DOHH2 (cell line): ENCODE measurements around the gene IL10RA.

Experiments used
- H3F3A ChIP-seq: fragments of 200-600 bp; sonication (generic), shearing (Covaris generic); 2 replicates; pipeline ENCODE4 v1.6.0; 2016; ENCODE audit warnings: antibody characterized with exemption, mild to moderate bottlenecking; ENCODE audit not compliant: control insufficient read depth, insufficient read depth
- H3K27ac ChIP-seq: fragments of 200-600 bp; sonication (generic); 2 replicates; pipeline ENCODE4 v1.5.1; 2014; ENCODE audit warnings: low read depth, mild to moderate bottlenecking, low read length, moderate library complexity
- H3K27me3 ChIP-seq: fragments of 200-600 bp; sonication (generic); 2 replicates; pipeline ENCODE4 v1.6.1; 2014; ENCODE audit warnings: mild to moderate bottlenecking, low read length, mixed read lengths; ENCODE audit not compliant: control insufficient read depth
- H3K36me3 ChIP-seq: fragments of 200-600 bp; sonication (generic); 2 replicates; pipeline ENCODE4 v1.6.1; 2014; ENCODE audit warnings: mild to moderate bottlenecking, low read length, moderate library complexity, mixed read lengths; ENCODE audit not compliant: control insufficient read depth
- H3K4me1 ChIP-seq: fragments of 200-600 bp; sonication (generic); 2 replicates; pipeline ENCODE4 v1.6.1; 2014; ENCODE audit warnings: mild to moderate bottlenecking, low read length, mixed read lengths; ENCODE audit not compliant: control insufficient read depth
- H3K4me2 ChIP-seq: fragments of 200-600 bp; sonication (generic); 2 replicates; pipeline ENCODE4 v1.6.0; 2014; ENCODE audit warnings: mild to moderate bottlenecking, low read length, moderate library complexity
- H3K4me3 ChIP-seq: fragments of 200-600 bp; sonication (generic); 2 replicates; pipeline ENCODE4 v1.5.1; 2014; ENCODE audit warnings: mild to moderate bottlenecking, low read length, mixed read lengths
- H3K79me2 ChIP-seq: fragments of 200-600 bp; sonication (generic); 2 replicates; pipeline ENCODE4 v1.6.1; 2014; ENCODE audit warnings: mild to moderate bottlenecking, low read length, mixed read lengths; ENCODE audit not compliant: control insufficient read depth
- H3K9me2 ChIP-seq: fragments of 200-600 bp; sonication (generic); replicated peaks from 2 replicates; pipeline ENCODE4 v1.6.1; 2014; ENCODE audit warnings: mild to moderate bottlenecking, low read length, mixed read lengths; ENCODE audit not compliant: control insufficient read depth
- H3K9me3 ChIP-seq: fragments of 200-600 bp; sonication (generic); 2 replicates; pipeline ENCODE4 v1.6.1; 2014; ENCODE audit warnings: antibody characterized with exemption, low read length, mixed read lengths; ENCODE audit not compliant: control insufficient read depth, insufficient read depth
- H4K20me1 ChIP-seq: fragments of 200-600 bp; sonication (generic); 2 replicates; pipeline ENCODE4 v1.6.0; 2014; ENCODE audit warnings: low read depth, mild to moderate bottlenecking, antibody characterized with exemption, low read length, moderate library complexity; ENCODE audit not compliant: control insufficient read depth, insufficient read depth
- EZH2phosphoT487 ChIP-seq: fragments of 200-600 bp; sonication (generic); IDR thresholded peaks from 2 replicates; pipeline ENCODE4 v1.6.1; 2017; ENCODE audit warnings: borderline replicate concordance, mild to moderate bottlenecking, antibody characterized with exemption, low read length, moderate library complexity, mixed read lengths
- TF ChIP-seq, protein P1 (sequence below): fragments of 200-600 bp; sonication (generic); IDR thresholded peaks from one replicate; pipeline ENCODE4 v1.5.1; 2014; ENCODE audit warnings: antibody characterized with exemption, mild to moderate bottlenecking, low read depth, low read length; ENCODE audit not compliant: poor library complexity, severe bottlenecking

Gene IL10RA

DNA sequence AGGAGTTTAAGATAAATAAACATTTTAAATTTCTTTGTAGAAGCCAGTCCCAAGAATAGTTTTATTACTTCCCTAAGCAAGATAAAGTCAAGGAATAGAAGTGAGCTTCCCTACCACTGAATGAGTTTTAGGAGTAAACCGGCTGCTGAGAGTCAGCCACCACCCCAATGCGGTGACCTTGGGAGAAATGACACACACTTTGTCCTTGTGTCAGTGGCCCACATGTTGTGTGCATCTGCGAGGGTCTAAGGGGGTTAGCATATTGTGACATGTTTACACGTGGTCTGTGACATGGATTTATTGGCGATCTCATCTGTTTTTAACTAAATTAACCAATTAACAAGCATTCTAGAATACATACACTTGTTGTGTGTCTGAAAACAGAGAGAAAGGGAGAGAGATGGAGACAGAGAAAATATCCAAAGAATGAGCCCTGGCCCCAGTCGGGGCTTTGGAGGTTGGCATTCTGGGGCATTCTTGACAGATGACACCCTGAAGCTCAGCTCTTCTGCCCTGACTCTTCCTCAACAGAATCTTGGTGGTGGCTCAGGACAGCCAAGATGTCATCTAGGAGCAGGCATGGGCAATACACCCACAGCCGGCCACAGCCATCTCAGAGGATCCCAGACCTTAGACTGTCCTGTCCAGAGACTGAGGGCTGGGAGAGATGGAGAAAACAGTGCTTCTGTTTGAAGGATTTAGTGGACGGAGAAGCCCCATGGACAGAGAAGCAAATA lies 60.9 kb downstream of the IL10RA start:
- Histone ChIP-seq H3K27me3 (no peaks in the 10 kb centered on the region), H3K4me1 (peaks cover 15% of the 10 kb centered on the region), H3K36me3 (no peaks in the 10 kb centered on the region), H3K27ac (no peak overlapping the region), H3F3A (no peaks in the 10 kb centered on the region), H3K4me3 (no peak overlapping the region), H3K9me2 (no peaks in the 10 kb centered on the region), H3K9me3 (no peaks in the 10 kb centered on the region), H3K4me2 (no peak overlapping the region), H3K79me2 (no peaks in the 10 kb centered on the region), H4K20me1 (no peaks in the 10 kb centered on the region)
- TF ChIP-seq EZH2phosphoT487, result no peak
- TF ChIP-seq, protein P1, sequence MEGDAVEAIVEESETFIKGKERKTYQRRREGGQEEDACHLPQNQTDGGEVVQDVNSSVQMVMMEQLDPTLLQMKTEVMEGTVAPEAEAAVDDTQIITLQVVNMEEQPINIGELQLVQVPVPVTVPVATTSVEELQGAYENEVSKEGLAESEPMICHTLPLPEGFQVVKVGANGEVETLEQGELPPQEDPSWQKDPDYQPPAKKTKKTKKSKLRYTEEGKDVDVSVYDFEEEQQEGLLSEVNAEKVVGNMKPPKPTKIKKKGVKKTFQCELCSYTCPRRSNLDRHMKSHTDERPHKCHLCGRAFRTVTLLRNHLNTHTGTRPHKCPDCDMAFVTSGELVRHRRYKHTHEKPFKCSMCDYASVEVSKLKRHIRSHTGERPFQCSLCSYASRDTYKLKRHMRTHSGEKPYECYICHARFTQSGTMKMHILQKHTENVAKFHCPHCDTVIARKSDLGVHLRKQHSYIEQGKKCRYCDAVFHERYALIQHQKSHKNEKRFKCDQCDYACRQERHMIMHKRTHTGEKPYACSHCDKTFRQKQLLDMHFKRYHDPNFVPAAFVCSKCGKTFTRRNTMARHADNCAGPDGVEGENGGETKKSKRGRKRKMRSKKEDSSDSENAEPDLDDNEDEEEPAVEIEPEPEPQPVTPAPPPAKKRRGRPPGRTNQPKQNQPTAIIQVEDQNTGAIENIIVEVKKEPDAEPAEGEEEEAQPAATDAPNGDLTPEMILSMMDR, result no peak

DNA sequence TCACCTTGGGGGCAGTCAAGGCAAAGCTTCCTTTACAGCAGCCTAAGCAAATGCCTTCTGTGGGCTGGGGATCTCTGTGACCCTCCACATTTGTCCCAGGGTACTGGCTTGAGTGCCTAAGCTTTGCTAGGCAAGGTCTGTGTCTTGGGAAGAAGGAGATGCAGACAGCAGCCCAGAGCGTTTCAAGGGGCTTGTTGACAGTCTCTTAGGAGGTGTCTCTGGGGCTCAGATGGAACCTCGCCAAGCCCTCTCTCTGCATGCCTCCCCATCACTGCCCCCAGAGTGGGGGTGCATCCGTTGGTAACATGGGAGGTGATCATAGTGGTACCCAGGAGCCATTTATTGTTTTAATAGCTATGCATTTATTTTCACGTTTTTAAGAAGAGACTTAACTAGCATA lies 61.6 kb downstream of the IL10RA start:
- H3K4me3 ChIP-seq, result no peak overlapping the region
- H3K4me2 ChIP-seq, result no peak overlapping the region
- no peaks in the 10 kb centered on the region for H3K27me3 ChIP-seq
- no peaks in the 10 kb centered on the region for H3F3A ChIP-seq
- TF ChIP-seq EZH2phosphoT487, result no peak
- TF ChIP-seq, protein P1, result no peak
- no peaks in the 10 kb centered on the region for H3K36me3 ChIP-seq
- no peaks in the 10 kb centered on the region for H3K9me3 ChIP-seq
- H3K79me2 ChIP-seq, result no peaks in the 10 kb centered on the region
- no peaks in the 10 kb centered on the region for H4K20me1 ChIP-seq
- H3K27ac ChIP-seq, result no peak overlapping the region
- H3K4me1 ChIP-seq, result peaks cover 19% of the 10 kb centered on the region
- no peaks in the 10 kb centered on the region for H3K9me2 ChIP-seq

DNA sequence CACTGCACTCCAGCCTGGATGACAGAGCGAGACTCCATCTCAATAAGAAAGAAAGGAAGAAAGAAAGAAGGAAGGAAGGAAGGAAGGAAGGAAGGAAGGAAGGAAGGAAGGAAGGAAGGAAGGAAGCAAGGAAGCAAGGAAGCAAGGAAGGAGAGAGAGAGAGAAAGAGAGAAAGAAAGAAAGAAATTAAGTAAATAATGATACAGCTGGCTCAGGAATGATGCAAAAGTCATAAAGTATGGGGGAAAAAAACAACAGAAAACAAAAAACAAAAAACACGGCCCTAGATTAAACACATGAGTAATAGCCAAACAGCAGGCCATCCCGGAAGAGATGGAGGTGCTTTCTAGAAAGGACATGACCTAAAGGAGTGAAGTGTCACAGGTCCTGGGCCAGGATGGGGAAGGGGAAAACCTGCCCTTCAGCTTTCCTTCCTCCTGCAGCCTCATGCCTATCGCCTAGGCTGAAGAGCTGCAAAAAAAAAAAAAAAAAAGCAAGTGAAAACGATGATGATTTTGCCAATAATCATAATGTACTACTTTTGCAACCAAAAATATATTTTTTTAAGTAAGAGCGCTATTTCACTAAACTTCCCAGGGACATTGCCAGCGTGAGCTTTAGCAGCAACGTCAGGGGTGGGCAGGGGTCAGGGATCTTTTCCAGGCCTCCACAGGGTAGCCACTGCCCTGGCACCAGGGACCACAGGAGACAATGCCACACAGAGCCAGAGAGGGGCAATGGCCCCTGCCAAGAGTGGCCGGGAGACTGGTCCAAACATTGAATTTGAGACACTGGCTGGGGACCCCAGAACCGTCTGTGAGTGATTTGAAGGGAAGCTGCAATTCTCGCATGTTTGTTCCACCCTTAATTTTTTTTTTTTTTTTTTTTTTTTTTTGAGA lies 62.5 kb downstream of the IL10RA start:
- Histone ChIP-seq H3K27ac (no peak overlapping the region), H4K20me1 (no peaks in the 10 kb centered on the region), H3K4me2 (no peak overlapping the region), H3K9me3 (no peaks in the 10 kb centered on the region), H3K36me3 (no peaks in the 10 kb centered on the region), H3K79me2 (no peaks in the 10 kb centered on the region), H3K9me2 (no peaks in the 10 kb centered on the region), H3K4me3 (no peak overlapping the region), H3F3A (no peaks in the 10 kb centered on the region), H3K27me3 (no peaks in the 10 kb centered on the region), H3K4me1 (peaks cover 26% of the 10 kb centered on the region)
- no peak for TF ChIP-seq EZH2phosphoT487

DNA sequence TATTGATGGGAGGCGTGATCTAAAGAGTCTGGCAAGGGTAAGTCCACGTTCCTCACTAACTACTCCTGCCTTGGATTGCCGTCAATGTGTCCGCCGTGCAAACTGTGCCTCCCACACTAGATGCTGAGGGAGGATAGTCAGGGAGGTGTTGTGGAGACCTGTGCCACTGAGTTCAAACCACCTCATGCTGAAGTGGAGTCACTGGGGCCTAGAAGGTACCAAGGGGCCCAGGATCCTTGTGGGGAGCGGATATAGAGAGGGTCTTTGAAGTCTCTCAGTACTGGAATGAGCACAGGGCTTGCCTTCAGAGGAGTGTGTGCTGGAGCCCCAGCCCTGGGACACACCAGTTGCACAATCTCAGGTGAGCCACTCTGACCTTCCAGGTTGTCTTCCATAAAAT lies 63.6 kb downstream of the IL10RA start:
- Histone ChIP-seq H3K27ac (no peak overlapping the region), H3K36me3 (no peaks in the 10 kb centered on the region), H3F3A (no peaks in the 10 kb centered on the region), H3K4me2 (no peak overlapping the region), H4K20me1 (no peaks in the 10 kb centered on the region), H3K4me3 (no peak overlapping the region), H3K4me1 (peaks cover 26% of the 10 kb centered on the region), H3K79me2 (no peaks in the 10 kb centered on the region), H3K27me3 (no peaks in the 10 kb centered on the region), H3K9me2 (no peaks in the 10 kb centered on the region), H3K9me3 (no peaks in the 10 kb centered on the region)
- TF ChIP-seq EZH2phosphoT487, result no peak
- TF ChIP-seq, protein P1, result no peak
